ENCODE results near the gene CNTRL.
"Not testable (repeated sequence)": the region's sequence is repeated elsewhere in the genome, so short reads cannot be mapped to it uniquely, and the experiment has no call there.

The CNTRL gene

GRCh38 chr9:121071370-121071755 lies 3.4 kb upstream of the CNTRL start:
- DNase-seq = peak; percentile 55

DNA sequence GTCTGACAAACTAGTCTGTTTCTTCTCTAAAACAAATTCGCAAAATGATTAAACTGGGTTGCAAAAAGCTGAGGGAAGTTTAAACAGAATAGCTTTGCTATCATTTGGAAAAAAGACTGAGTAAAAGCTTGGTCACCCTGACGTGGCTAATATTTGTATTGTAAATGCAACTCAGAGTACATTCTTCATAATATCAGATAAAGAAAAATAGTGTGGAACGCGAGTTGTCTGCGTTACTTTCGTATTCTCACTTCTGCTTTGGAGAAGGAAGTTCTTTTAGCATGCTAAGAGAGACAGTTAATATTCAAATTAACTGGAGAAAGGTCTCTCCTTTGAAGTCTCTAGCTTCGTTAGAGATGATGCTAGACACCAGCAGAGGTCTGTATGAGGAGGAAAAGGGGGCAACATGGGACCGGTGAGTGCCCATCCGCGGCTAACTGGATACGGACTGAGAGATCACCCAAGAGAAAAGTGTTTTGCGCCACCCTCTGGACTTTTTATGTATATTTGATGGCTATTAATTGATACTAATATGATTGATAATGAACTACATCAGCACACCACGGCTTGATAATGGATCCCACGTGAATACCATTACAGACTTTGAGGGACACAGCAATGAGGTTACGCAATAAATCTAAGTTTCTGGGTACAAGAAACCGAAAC lies 2.9 kb upstream of the CNTRL start:
- peak; percentile 56 for DNase-seq

DNA sequence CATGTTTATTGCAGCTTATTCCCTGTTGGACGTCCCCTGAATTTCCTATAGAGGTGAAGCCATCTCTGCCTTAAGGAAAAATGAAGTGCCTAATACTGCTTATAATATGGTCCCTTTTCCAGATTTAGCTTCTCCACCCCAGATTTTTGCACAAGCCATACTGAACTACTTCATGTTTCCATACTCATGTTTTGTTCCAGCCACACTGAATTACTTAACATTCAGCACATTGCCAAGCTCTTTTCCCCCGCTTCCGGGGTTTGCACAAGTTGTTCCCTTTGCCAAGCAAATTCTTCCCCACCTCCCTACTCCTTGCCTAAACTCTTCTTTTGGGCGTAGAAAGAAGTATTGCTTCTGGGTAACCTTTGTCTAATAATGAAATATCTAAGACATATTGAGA lies 1.7 kb upstream of the CNTRL start:
- no peak for DNase-seq

DNA sequence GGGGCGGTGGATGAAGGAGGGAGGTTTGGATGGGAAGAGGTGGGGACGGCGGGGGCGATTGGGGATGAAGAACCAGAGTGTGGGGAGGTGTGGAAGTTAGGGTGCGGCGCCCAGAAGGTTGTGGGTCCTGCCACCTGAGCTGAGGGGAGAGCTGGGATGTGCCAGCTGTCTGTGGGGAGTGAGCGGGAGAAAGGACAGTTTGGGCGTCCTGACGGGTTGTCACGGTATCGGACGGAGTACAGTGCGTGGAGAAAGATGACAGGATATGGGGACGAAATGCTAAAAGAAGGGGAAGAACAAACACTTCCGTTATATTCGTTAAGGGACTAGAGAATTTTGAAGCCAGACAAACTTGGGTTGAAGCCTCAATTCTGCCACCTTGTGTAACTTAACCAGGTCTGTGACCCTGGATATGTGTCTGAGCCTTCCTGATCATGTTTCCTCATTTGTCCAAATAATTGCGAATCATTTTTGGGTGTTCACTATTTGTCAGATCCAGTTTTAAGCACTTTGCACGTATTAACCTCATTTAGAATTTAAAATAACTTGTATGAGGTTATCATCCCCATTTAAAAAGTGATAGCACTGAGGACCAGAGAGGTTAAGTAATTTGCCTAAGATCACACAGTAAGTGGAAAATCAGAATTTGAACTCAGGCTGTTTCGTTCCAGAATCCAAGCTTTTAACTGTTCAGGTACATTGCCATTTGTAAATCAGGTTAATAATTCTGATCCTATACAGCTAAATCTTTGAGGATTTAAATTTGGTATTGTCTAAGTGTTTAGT lies 689 bp downstream of the CNTRL start:
- no peak for DNase-seq

- no peak for DNase-seq
These were observed 7.3 kb downstream of the CNTRL start for GRCh38 chr9:121082075-121082474.

GRCh38 chr9:121085661-121086060 lies 10.9 kb downstream of the CNTRL start:
- DNase-seq = no peak

DNA sequence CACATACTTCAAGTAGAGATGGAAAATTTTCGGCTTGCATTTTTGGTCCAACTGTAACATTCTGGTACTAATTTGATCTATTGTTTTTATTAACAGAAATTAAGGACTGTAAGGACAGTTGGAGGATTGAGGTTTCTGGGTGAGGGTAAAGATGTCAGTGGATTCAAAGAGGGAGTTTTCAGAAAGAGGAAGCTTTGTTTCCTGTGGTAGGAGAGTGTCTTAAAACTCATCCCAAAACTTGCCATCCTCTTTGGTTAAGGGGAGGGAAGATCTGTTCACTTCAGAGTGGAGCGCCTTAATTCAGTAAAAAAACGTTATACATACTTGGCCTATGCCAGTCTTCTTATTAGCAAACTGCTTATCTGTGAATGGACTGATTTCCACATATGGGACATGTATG lies 13.8 kb downstream of the CNTRL start:
- no peak for DNase-seq

- DNase-seq = not testable (repeated sequence)
These were observed 16.0 kb downstream of the CNTRL start for GRCh38 chr9:121090743-121091142.

DNA sequence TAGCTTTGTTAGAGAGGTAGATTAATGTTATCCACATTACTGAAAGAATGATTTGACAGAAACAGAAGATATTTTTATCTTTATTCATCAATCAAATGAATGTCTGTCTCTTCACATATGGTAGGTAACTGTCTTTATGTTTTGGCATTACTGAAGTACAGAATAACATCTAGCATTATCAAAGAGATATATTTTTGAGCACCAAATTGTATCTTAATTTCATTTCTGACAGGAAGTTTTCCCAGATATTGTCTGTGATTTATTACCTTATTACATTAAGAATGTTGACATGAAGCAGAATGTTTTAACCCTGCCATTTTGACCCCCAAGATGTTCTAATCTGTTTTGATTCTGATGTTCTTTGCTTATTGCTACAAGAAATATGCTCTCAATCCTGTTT lies 20.3 kb downstream of the CNTRL start:
- DNase-seq = no peak

- DNase-seq = no peak
These were observed 23.9 kb downstream of the CNTRL start for GRCh38 chr9:121098567-121099198.

DNA sequence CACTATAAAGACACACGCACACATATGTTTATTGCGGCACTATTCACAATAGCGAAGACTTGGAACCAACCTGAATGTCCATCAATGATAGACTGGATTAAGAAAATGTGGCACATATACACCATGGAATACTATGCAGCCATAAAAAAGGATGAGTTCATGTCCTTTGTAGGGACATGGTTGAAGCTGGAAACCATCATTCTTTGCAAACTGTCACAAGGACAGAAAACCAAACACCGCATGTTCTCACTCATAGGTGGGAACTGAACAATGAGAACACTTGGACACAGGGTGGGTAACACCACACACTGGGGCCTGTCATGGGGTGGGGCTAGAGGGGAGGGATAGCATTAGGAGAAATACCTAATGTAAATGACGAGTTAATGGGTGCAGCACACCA lies 29.3 kb downstream of the CNTRL start:
- not testable (repeated sequence) for DNase-seq

DNA sequence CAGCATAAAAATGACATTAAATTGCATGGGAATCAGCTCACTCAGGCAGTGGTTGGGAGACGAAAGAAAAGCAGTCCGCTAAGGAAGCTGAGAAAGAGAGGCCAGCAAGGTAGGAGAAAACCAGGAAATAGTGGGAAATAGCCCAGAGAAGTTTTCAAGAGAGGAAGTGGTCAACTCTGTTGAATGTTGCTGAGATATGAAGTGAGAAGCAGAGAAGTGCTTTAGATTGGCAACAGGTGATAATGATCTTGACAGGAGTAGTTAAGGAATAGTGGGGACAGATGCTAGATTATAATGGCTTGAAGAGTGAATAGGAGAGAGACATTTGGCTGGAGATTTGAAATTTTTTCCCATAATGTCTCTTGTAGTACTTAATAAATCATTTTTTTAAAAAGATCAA lies 30.8 kb downstream of the CNTRL start:
- no peak for DNase-seq

GRCh38 chr9:121107029-121107428 lies 32.3 kb downstream of the CNTRL start:
- peak; percentile 4 for DNase-seq

GRCh38 chr9:121107881-121108280 lies 33.1 kb downstream of the CNTRL start:
- DNase-seq = no peak

DNA sequence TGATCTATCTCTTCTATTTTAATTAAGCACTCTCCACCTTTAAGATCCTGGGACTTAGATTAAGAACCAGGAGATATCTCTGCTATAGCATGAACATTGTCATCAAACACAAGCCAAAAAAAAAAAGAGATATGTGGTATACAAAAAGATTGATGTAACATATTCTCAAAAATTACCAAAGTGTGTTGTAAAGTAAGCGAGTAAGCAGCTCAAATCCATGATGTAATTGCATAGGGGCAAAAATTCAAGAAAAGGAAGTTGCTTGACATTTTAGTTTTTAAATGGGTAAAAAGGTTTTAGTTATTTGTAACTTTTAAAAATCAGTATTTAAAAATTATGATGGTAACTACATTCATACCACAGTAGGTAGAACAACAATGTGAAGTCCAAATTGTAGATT lies 40.7 kb downstream of the CNTRL start:
- DNase-seq = no peak

DNA sequence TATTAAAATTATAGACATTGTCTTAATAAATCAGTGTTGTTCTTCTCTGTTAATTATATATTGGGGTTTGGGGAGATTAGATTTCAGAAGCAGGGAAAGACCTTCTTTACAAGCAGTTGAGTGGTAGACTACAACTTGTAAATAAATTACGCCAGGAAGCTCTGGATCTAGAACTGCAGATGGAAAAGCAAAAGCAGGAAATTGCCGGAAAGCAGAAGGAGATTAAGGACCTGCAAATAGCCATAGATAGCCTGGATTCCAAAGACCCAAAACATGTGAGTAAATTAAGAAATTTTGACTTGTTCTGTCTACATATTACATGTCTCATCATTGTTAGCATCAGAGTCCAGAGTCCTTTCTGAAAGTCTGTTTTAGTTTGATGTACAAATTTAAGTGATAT lies 43.5 kb downstream of the CNTRL start:
- no peak for DNase-seq

DNA sequence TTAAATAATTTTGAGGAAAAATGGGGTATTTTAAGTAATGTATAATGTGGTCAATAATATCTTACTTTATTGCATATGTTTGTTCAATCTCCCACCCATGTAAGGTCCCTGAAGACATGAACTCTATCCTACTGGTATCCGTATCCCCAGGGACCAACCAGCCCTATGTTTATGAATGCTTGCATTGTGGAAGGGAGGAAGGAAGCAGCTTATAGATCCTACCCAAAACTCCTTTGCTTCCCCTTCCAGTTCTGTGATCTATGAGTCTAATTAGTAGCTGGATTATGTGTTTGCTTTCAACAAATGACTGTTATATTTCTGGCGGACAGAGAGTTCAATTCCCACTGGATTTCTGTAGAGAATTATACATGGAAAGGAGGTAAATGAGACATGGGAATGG lies 45.6 kb downstream of the CNTRL start:
- no peak for DNase-seq

- peak; percentile 97 for DNase-seq
These were observed 46.9 kb downstream of the CNTRL start for GRCh38 chr9:121121582-121122087.

GRCh38 chr9:121122246-121123032 lies 47.7 kb downstream of the CNTRL start:
- peak; percentile 4 for DNase-seq

DNA sequence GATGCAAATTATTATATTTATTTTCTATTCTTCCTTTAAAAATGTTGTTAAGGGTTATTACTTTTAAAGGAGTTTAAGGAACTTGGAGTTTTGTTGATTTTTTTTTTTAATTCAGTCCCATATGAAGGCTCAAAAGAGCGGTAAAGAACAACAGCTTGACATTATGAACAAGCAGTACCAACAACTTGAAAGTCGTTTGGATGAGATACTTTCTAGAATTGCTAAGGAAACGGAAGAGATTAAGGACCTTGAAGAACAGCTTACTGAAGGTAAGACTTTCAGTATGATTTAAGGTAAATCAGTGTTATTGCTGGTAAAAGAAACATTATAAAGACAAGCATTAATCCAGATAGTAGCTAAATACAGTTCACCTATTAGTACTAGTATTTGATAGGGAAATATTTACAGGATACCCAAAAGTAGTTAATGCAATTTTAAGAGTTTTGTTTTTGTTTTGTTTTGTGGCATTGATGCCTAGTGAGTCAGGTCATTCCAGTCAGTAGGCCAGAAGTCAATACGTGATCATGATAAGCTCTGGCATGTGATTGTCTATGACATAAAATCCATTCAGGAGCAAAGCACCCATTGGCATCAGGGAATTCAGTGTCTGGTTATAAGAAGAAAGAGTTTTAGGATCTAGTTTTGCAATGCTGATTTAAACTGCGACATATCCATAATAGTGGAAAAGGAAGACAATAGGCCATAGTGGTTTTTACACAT lies 49.2 kb downstream of the CNTRL start:
- DNase-seq = no peak

DNA sequence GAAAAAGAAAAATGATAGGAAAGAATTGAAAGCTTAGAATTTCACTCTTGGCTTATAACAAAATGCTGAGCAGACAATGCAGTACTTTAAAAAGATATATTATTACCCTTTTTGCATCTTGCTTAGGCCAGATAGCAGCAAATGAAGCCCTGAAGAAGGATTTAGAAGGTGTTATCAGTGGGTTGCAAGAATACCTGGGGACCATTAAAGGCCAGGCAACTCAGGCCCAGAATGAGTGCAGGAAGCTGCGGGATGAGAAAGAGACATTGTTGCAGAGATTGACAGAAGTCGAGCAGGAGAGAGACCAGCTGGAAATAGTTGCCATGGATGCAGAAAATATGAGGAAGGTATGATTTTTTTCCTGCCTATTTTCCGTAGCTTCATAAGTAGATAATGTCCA lies 50.8 kb downstream of the CNTRL start:
- no peak for DNase-seq

DNA sequence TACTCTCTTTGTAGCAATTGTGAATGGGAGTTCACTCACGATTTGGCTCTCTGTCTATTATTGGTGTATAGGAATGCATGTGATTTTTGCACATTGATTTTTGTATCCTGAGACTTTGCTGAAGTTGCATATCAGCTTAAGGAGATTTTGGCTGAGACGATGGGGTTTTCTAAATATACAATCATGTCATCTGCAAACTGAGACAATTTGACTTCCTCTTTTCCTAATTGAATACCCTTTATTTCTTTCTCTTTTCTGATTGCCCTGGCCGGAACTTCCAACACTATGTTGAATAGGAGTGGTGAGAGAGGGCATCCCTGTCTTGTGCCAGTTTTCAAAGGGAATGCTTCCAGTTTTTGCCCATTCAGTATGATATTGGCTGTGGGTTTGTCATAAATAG lies 54.6 kb downstream of the CNTRL start:
- DNase-seq = not testable (repeated sequence)
